ENCODE data around the gene SCT. TPM values are rescaled to one million over a fixed set of nuclear protein-coding genes. Genes with fewer than 3 reads are reported as not detected.

The SCT gene
- total RNA-seq = not detected
- polyA plus RNA-seq (2013, experiment 1 of 2) = 1.6 TPM
- 1.9 TPM for polyA plus RNA-seq (2013, experiment 2 of 2)
- total RNA-seq = 0 to 0.98 (median 0) reads per million in 172 experiments

- no peak for ATAC-seq (ENCODE audit: poor library complexity)
- Mint-ChIP-seq H3K36me3 (ENCODE audit: low read depth) (no peaks in the 10 kb centered on the region), H3K4me1 (ENCODE audit: low read depth) (peaks cover 16% of the 10 kb centered on the region), H3K27ac (no peak within 1 kb of the TSS), H3K9me3 (no peaks in the 10 kb centered on the region), H3K4me3 (peak within 1 kb of the TSS; percentile 11), H3K27me3 (peaks cover 28% of the 10 kb centered on the region)
- no peak for TF ChIP-seq CTCF (IDR thresholded peaks at IDR 0.05)
- intact Hi-C loops (cut with DNase I, micrococcal nuclease) = no loop called here
- Histone ChIP-seq H3K36me3 (ENCODE audit: insufficient read depth, low read length) (no peaks in the 10 kb centered on the region), H3K27ac (ENCODE audit: low read depth in 1 of 2, low read length in 2 of 2) (no peak within 1 kb of the TSS), H3K4me1 (ENCODE audit: insufficient read depth, low read length) (peaks cover 22% of the 10 kb centered on the region), H3K27me3 (ENCODE audit: control insufficient read depth in 1 of 2, insufficient read depth in 2 of 2, low read length in 2 of 2) (peaks cover 19 to 25% of the 10 kb centered on the region in 2 experiments), H3K9me3 (ENCODE audit: control insufficient read depth in 1 of 2, insufficient read depth in 1 of 2, low read length in 2 of 2) (peaks cover 0 to 19% of the 10 kb centered on the region in 2 experiments), H3K4me3 (ENCODE audit: low read length) (no peak within 1 kb of the TSS)
- DNase-seq = peak in 1 of 14 experiments; percentile 36
- ChIA-PET CTCF (no interaction called here), POLR2A (no interaction called here)
Measured at GRCh38 chr11:626475-627307, at the start of gene SCT. SCT (minus strand) TSS chr11:627181; CDS start chr11:627143, 38 bp downstream.

- H3K4me1 ChIP-seq (ENCODE audit: insufficient read depth, low read length) = no peaks in the 10 kb centered on the region
- no peaks in the 10 kb centered on the region for H3K9me3 ChIP-seq (ENCODE audit: control insufficient read depth in 1 of 2, insufficient read depth in 1 of 2, low read length in 2 of 2)
- H3K27ac ChIP-seq (ENCODE audit: low read depth in 1 of 2, low read length in 2 of 2) = no peak overlapping the region
- H3K4me3 ChIP-seq (ENCODE audit: low read length) = no peak overlapping the region
- no peak for TF ChIP-seq CTCF (IDR thresholded peaks at IDR 0.05)
- ATAC-seq (ENCODE audit: poor library complexity) (no peak), DNase-seq (no peak)
- intact Hi-C loops (cut with DNase I, micrococcal nuclease) = no loop called here
- peaks cover 37% of the 10 kb centered on the region for H3K36me3 ChIP-seq (ENCODE audit: insufficient read depth, low read length)
- Mint-ChIP-seq H3K9me3 (no peaks in the 10 kb centered on the region), H3K36me3 (ENCODE audit: low read depth) (peaks cover 44% of the 10 kb centered on the region), H3K27me3 (no peaks in the 10 kb centered on the region), H3K27ac (no peak overlapping the region), H3K4me3 (no peak overlapping the region), H3K4me1 (ENCODE audit: low read depth) (no peaks in the 10 kb centered on the region)
- no peaks in the 10 kb centered on the region for H3K27me3 ChIP-seq (ENCODE audit: control insufficient read depth in 1 of 2, insufficient read depth in 2 of 2, low read length in 2 of 2)
- CTCF ChIA-PET = no interaction called here
- POLR2A ChIA-PET = no interaction called here
Measured at GRCh38 chr11:674406-674805, 47.4 kb upstream of the SCT start.

GRCh38 chr11:673866-674265 lies 46.9 kb upstream of the SCT start:
- DNase-seq (no peak), ATAC-seq (ENCODE audit: poor library complexity) (no peak)
- no peak overlapping the region for H3K27ac Mint-ChIP-seq
- intact Hi-C loops (cut with DNase I, micrococcal nuclease) = no loop called here
- H3K9me3 Mint-ChIP-seq = no peaks in the 10 kb centered on the region
- TF ChIP-seq CTCF (IDR thresholded peaks at IDR 0.05) = no peak
- Histone ChIP-seq H3K27ac (ENCODE audit: low read depth in 1 of 2, low read length in 2 of 2) (no peak overlapping the region), H3K4me3 (ENCODE audit: low read length) (no peak overlapping the region), H3K9me3 (ENCODE audit: control insufficient read depth in 1 of 2, insufficient read depth in 1 of 2, low read length in 2 of 2) (no peaks in the 10 kb centered on the region), H3K27me3 (ENCODE audit: control insufficient read depth in 1 of 2, insufficient read depth in 2 of 2, low read length in 2 of 2) (no peaks in the 10 kb centered on the region), H3K4me1 (ENCODE audit: insufficient read depth, low read length) (no peaks in the 10 kb centered on the region), H3K36me3 (ENCODE audit: insufficient read depth, low read length) (peaks cover 37% of the 10 kb centered on the region)
- POLR2A ChIA-PET = no interaction called here
- no peaks in the 10 kb centered on the region for H3K4me1 Mint-ChIP-seq (ENCODE audit: low read depth)
- H3K4me3 Mint-ChIP-seq = no peak overlapping the region
- CTCF ChIA-PET = no interaction called here
- no peaks in the 10 kb centered on the region for H3K27me3 Mint-ChIP-seq
- H3K36me3 Mint-ChIP-seq (ENCODE audit: low read depth) = peaks cover 41% of the 10 kb centered on the region

Data from CD4-positive, alpha-beta T cell (primary cell).